WTC11 (cell line): ENCODE results near the gene MAML3. TPM values are rescaled to one million over a fixed set of nuclear protein-coding genes. Genes with fewer than 3 reads are reported as not detected.

Experiments used
- ATF1 ChIP-seq: sonication (generic); formaldehyde crosslinking; IDR thresholded peaks from 2 replicates; pipeline ENCODE4 v1.8.1; 2023; ENCODE audit warnings: mild to moderate bottlenecking, moderate library complexity, missing genetic modification reagents
- ATF2 ChIP-seq: sonication (generic); formaldehyde crosslinking; IDR thresholded peaks from 2 replicates; pipeline ENCODE4 v1.8.1; 2022; ENCODE audit warnings: low read depth, missing genetic modification reagents, borderline replicate concordance
- CBFB ChIP-seq: sonication (generic); formaldehyde crosslinking; IDR thresholded peaks from 2 replicates; pipeline ENCODE4 v1.8.1; 2022; ENCODE audit warnings: mild to moderate bottlenecking, low read depth, missing genetic modification reagents
- CDX4 ChIP-seq: fragments of 250-450 bp; sonication (Bioruptor Pico); IDR thresholded peaks from 2 replicates; pipeline ENCODE4 v1.9.0; 2021; ENCODE audit warnings: moderate library complexity, mild to moderate bottlenecking, inconsistent platforms, borderline replicate concordance
- CREB1 ChIP-seq: sonication (generic); formaldehyde crosslinking; IDR thresholded peaks from 2 replicates; pipeline ENCODE4 v1.8.0; 2023; ENCODE audit warnings: mild to moderate bottlenecking, missing genetic modification reagents
- CREM ChIP-seq: sonication (generic); formaldehyde crosslinking; IDR thresholded peaks from 2 replicates; pipeline ENCODE4 v1.8.1; 2022; ENCODE audit warnings: mild to moderate bottlenecking, missing genetic modification reagents, moderate library complexity
- E2F4 ChIP-seq: sonication (generic); formaldehyde crosslinking; IDR thresholded peaks from 2 replicates; pipeline ENCODE4 v1.8.1; 2022; ENCODE audit warnings: low read depth, mild to moderate bottlenecking, moderate library complexity, missing genetic modification reagents, borderline replicate concordance
- ERG ChIP-seq: fragments of 250-450 bp; sonication (Bioruptor Pico); IDR thresholded peaks from 2 replicates; pipeline ENCODE4 v1.8.0; 2021; ENCODE audit warnings: mild to moderate bottlenecking
- ETV6 ChIP-seq: sonication (generic); formaldehyde crosslinking; IDR thresholded peaks from 2 replicates; pipeline ENCODE4 v1.8.1; 2022; ENCODE audit warnings: mild to moderate bottlenecking, missing genetic modification reagents
- FOXJ3 ChIP-seq: sonication (generic); formaldehyde crosslinking; IDR thresholded peaks from 2 replicates; pipeline ENCODE4 v1.9.0; 2021; ENCODE audit warnings: missing genetic modification reagents, mild to moderate bottlenecking, borderline replicate concordance
- FOXK1 ChIP-seq: sonication (generic); formaldehyde crosslinking; IDR thresholded peaks from 2 replicates; pipeline ENCODE4 v1.8.0; 2022; ENCODE audit warnings: mild to moderate bottlenecking, moderate library complexity, missing genetic modification reagents
- FOXP1 ChIP-seq: sonication (generic); formaldehyde crosslinking; IDR thresholded peaks from 2 replicates; pipeline ENCODE4 v1.8.0; 2022; ENCODE audit warnings: missing genetic modification reagents, mild to moderate bottlenecking, moderate library complexity, borderline replicate concordance
- GABPB1 ChIP-seq: sonication (generic); formaldehyde crosslinking; IDR thresholded peaks from 2 replicates; pipeline ENCODE4 v1.8.1; 2023; ENCODE audit warnings: mild to moderate bottlenecking, missing genetic modification reagents
- NFYB ChIP-seq: sonication (generic); formaldehyde crosslinking; conservative IDR thresholded peaks from 2 replicates; pipeline ENCODE4 v1.8.0; 2022; ENCODE audit warnings: low read depth, missing genetic modification reagents
- SMAD4 ChIP-seq: sonication (generic); formaldehyde crosslinking; IDR thresholded peaks from 2 replicates; pipeline ENCODE4 v1.8.0; 2022; ENCODE audit warnings: mild to moderate bottlenecking, missing genetic modification reagents
- STAT6 ChIP-seq: sonication (generic); formaldehyde crosslinking; conservative IDR thresholded peaks from 2 replicates; pipeline ENCODE4 v1.8.1; 2023; ENCODE audit warnings: mild to moderate bottlenecking, low read depth, missing genetic modification reagents, moderate library complexity
- TEAD1 ChIP-seq: sonication (generic); formaldehyde crosslinking; IDR thresholded peaks from 2 replicates; pipeline ENCODE4 v1.8.0; 2022; ENCODE audit warnings: mild to moderate bottlenecking, missing genetic modification reagents
- TEAD4 ChIP-seq: sonication (generic); formaldehyde crosslinking; IDR thresholded peaks from 2 replicates; pipeline ENCODE4 v1.8.0; 2022; ENCODE audit warnings: mild to moderate bottlenecking, missing genetic modification reagents
- TP53 ChIP-seq: sonication (generic); formaldehyde crosslinking; IDR thresholded peaks from 2 replicates; pipeline ENCODE4 v1.8.1; 2023; ENCODE audit warnings: mild to moderate bottlenecking, missing genetic modification reagents
- ZNF138 ChIP-seq: sonication (generic); formaldehyde crosslinking; conservative IDR thresholded peaks from 2 replicates; pipeline ENCODE4 v1.8.1; 2022; ENCODE audit warnings: mild to moderate bottlenecking, moderate library complexity, missing genetic modification reagents
- ZNF232 ChIP-seq: sonication (generic); formaldehyde crosslinking; IDR thresholded peaks from 2 replicates; pipeline ENCODE4 v1.8.0; 2022; ENCODE audit warnings: mild to moderate bottlenecking, missing genetic modification reagents
- total RNA-seq: library from RNA; stranded (reverse); gene quantifications from 3 replicates; pipeline ENCODE4 v1.2.3, GENCODE V29; 2021
- TF ChIP-seq, protein P1 (sequence below): sonication (generic); formaldehyde crosslinking; IDR thresholded peaks from 2 replicates; pipeline ENCODE4 v1.8.1; 2023; ENCODE audit warnings: mild to moderate bottlenecking, missing genetic modification reagents, borderline replicate concordance
- TF ChIP-seq, protein P2 (sequence below): sonication (generic); formaldehyde crosslinking; IDR thresholded peaks from 2 replicates; pipeline ENCODE4 v1.8.0; 2023; ENCODE audit warnings: mild to moderate bottlenecking, missing genetic modification reagents
- TF ChIP-seq, protein P3 (sequence below): sonication (generic); formaldehyde crosslinking; IDR thresholded peaks from 2 replicates; pipeline ENCODE4 v1.8.0; 2022; ENCODE audit warnings: mild to moderate bottlenecking, missing genetic modification reagents

MAML3 gene
- total RNA-seq, 1 experiment from 2014 or later = 7.4 TPM

GRCh38 chr4:140153718-140154571, at the start of gene MAML3 (continued):
- TF ChIP-seq STAT6 (CRISPR knock-in tag) = no peak
- TF ChIP-seq, protein P1, sequence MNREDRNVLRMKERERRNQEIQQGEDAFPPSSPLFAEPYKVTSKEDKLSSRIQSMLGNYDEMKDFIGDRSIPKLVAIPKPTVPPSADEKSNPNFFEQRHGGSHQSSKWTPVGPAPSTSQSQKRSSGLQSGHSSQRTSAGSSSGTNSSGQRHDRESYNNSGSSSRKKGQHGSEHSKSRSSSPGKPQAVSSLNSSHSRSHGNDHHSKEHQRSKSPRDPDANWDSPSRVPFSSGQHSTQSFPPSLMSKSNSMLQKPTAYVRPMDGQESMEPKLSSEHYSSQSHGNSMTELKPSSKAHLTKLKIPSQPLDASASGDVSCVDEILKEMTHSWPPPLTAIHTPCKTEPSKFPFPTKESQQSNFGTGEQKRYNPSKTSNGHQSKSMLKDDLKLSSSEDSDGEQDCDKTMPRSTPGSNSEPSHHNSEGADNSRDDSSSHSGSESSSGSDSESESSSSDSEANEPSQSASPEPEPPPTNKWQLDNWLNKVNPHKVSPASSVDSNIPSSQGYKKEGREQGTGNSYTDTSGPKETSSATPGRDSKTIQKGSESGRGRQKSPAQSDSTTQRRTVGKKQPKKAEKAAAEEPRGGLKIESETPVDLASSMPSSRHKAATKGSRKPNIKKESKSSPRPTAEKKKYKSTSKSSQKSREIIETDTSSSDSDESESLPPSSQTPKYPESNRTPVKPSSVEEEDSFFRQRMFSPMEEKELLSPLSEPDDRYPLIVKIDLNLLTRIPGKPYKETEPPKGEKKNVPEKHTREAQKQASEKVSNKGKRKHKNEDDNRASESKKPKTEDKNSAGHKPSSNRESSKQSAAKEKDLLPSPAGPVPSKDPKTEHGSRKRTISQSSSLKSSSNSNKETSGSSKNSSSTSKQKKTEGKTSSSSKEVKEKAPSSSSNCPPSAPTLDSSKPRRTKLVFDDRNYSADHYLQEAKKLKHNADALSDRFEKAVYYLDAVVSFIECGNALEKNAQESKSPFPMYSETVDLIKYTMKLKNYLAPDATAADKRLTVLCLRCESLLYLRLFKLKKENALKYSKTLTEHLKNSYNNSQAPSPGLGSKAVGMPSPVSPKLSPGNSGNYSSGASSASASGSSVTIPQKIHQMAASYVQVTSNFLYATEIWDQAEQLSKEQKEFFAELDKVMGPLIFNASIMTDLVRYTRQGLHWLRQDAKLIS (CRISPR knock-in tag) = peak; percentile 85; the same call in 1 of the 2 replicates
- no peak for TF ChIP-seq NFYB
- no peak for TF ChIP-seq ERG (CRISPR knock-in tag)
- TF ChIP-seq GABPB1 (CRISPR knock-in tag) = peak; percentile 76
- peak; percentile 85; the same call in 1 of the 2 replicates for TF ChIP-seq CBFB (CRISPR knock-in tag)
- TF ChIP-seq, protein P2, sequence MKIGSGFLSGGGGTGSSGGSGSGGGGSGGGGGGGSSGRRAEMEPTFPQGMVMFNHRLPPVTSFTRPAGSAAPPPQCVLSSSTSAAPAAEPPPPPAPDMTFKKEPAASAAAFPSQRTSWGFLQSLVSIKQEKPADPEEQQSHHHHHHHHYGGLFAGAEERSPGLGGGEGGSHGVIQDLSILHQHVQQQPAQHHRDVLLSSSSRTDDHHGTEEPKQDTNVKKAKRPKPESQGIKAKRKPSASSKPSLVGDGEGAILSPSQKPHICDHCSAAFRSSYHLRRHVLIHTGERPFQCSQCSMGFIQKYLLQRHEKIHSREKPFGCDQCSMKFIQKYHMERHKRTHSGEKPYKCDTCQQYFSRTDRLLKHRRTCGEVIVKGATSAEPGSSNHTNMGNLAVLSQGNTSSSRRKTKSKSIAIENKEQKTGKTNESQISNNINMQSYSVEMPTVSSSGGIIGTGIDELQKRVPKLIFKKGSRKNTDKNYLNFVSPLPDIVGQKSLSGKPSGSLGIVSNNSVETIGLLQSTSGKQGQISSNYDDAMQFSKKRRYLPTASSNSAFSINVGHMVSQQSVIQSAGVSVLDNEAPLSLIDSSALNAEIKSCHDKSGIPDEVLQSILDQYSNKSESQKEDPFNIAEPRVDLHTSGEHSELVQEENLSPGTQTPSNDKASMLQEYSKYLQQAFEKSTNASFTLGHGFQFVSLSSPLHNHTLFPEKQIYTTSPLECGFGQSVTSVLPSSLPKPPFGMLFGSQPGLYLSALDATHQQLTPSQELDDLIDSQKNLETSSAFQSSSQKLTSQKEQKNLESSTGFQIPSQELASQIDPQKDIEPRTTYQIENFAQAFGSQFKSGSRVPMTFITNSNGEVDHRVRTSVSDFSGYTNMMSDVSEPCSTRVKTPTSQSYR (CRISPR knock-in tag) = peak; percentile 76; the same call in 1 of the 2 replicates
- peak; percentile 95 for TF ChIP-seq FOXP1 (CRISPR knock-in tag)
- TF ChIP-seq SMAD4 (CRISPR knock-in tag) = no peak
- TF ChIP-seq ETV6 = peak; percentile 93
- 0 out of 2 replicates have a peak, but pooled peaks have one; percentile 69 for TF ChIP-seq CREM (CRISPR knock-in tag)
- TF ChIP-seq FOXK1 = peak; percentile 98
- no peak for TF ChIP-seq CDX4
- TF ChIP-seq, protein P3, sequence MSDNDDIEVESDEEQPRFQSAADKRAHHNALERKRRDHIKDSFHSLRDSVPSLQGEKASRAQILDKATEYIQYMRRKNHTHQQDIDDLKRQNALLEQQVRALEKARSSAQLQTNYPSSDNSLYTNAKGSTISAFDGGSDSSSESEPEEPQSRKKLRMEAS = peak; percentile 71; the same call in 1 of the 2 replicates
- TF ChIP-seq TEAD1 = peak; percentile 90
- TF ChIP-seq ZNF138 (CRISPR knock-in tag) = peak; percentile 71; the same call in 1 of the 2 replicates
- peak; percentile 74 for TF ChIP-seq ZNF232 (CRISPR knock-in tag)
- no peak for TF ChIP-seq ATF2 (CRISPR knock-in tag)
- no peak for TF ChIP-seq E2F4 (CRISPR knock-in tag)
- no peak; the same call in 1 of the 2 replicates for TF ChIP-seq TEAD4 (CRISPR knock-in tag)
- no peak for TF ChIP-seq CREB1 (CRISPR knock-in tag)
- no peak for TF ChIP-seq ATF1 (CRISPR knock-in tag)
- peak; percentile 93 for TF ChIP-seq TP53 (CRISPR knock-in tag)
- TF ChIP-seq FOXJ3 = no peak
